ENCODE results near the gene JAM2. TPM values are rescaled to one million over a fixed set of nuclear protein-coding genes. Genes with fewer than 3 reads are reported as not detected.

The JAM2 gene
- total RNA-seq, 4 donors from 2014 or later = 28.0 to 52.4 (median 46.7) TPM

- no peak overlapping the region for H3K4me3 ChIP-seq
- H3K4me1 ChIP-seq = peaks cover 8 to 39% (median 18%) of the 10 kb centered on the region in 4 donors
- H3K27ac ChIP-seq (replicated peaks in 1 of 4) = peak overlapping the region in 3 of 4 donors; percentile 34 to 58 (median 43)
- H3K27me3 ChIP-seq = no peaks in the 10 kb centered on the region
- H3K9me3 ChIP-seq = no peaks in the 10 kb centered on the region
- TF ChIP-seq, protein P1, sequence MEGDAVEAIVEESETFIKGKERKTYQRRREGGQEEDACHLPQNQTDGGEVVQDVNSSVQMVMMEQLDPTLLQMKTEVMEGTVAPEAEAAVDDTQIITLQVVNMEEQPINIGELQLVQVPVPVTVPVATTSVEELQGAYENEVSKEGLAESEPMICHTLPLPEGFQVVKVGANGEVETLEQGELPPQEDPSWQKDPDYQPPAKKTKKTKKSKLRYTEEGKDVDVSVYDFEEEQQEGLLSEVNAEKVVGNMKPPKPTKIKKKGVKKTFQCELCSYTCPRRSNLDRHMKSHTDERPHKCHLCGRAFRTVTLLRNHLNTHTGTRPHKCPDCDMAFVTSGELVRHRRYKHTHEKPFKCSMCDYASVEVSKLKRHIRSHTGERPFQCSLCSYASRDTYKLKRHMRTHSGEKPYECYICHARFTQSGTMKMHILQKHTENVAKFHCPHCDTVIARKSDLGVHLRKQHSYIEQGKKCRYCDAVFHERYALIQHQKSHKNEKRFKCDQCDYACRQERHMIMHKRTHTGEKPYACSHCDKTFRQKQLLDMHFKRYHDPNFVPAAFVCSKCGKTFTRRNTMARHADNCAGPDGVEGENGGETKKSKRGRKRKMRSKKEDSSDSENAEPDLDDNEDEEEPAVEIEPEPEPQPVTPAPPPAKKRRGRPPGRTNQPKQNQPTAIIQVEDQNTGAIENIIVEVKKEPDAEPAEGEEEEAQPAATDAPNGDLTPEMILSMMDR (IDR thresholded peaks at IDR 0.05) = no peak
- TF ChIP-seq POLR2AphosphoS5 (IDR thresholded peaks at IDR 0.05) (no peak), POLR2A (IDR thresholded peaks at IDR 0.05; ENCODE audit: low read depth) (no peak), EP300 (IDR thresholded peaks at IDR 0.05) (no peak)
- DNase-seq (ENCODE audit: extremely low spot score) = no peak
- intact Hi-C loops (cut with DNase I) = no loop called here
- peaks cover 24 to 69% (median 48%) of the 10 kb centered on the region in 4 donors for H3K36me3 ChIP-seq
- WGBS = 79% methylated on average over 3 of the region's 3 CpGs
Observed at GRCh38 chr21:25721987-25722386, 82.9 kb downstream of the JAM2 start.

GRCh38 chr21:25722631-25723030 is 83.6 kb downstream of the JAM2 start:
- Histone ChIP-seq H3K9me3 (no peaks in the 10 kb centered on the region), H3K36me3 (peaks cover 24 to 76% (median 54%) of the 10 kb centered on the region in 4 donors), H3K4me1 (peaks cover 8 to 41% (median 24%) of the 10 kb centered on the region in 4 donors), H3K27ac (replicated peaks in 1 of 4) (peak overlapping the region in 2 of 4 donors; percentile 13 to 43), H3K4me3 (no peak overlapping the region), H3K27me3 (no peaks in the 10 kb centered on the region)
- TF ChIP-seq EP300 (IDR thresholded peaks at IDR 0.05) (no peak), POLR2AphosphoS5 (IDR thresholded peaks at IDR 0.05) (no peak), POLR2A (IDR thresholded peaks at IDR 0.05; ENCODE audit: low read depth) (no peak)
- TF ChIP-seq, protein P1 (IDR thresholded peaks at IDR 0.05) = no peak
- no peak for DNase-seq (ENCODE audit: extremely low spot score)
- WGBS = 63% methylated on average over 3 of the region's 3 CpGs
- intact Hi-C loops (cut with DNase I) = no loop called here

DNA sequence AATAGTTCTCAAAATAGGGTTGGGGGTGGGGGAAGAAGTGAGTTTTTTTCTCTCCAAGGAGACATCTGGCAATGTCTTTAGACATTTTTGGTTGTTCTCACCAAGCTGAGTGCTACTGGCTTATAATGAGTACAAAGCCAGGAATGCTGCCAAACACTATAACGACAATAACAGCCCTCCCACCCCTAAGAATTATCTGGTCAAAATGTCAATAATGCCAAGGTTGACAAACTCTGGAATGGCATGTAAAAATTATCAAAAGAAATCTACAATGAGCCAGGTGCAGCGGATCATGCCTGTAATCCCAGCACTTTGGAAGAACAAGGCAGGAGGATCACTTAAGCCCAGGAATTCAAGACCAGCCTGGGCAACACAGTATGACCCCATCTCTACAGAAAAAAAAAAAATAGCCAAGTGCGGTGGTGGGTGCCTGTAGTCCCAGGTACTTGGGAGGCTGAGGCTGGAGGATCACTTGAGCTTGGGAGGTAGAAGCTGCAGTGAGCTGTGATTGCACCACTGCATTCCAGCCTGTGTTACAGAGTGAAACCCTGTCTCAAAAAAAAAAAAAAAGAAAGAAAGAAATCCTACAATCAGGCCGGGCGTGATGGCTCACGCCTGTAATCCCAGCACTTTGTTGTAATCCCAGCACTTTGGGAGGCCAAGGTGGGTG is 93.2 kb downstream of the JAM2 start:
- intact Hi-C loops (cut with DNase I) = no loop called here
- TF ChIP-seq, protein P1 (IDR thresholded peaks at IDR 0.05) = no peak
- TF ChIP-seq EP300 (IDR thresholded peaks at IDR 0.05) = no peak
- TF ChIP-seq POLR2A (IDR thresholded peaks at IDR 0.05; ENCODE audit: low read depth) = no peak
- H3K4me1 ChIP-seq = peaks cover 51 to 72% (median 57%) of the 10 kb centered on the region in 4 donors

GRCh38 chr21:25733859-25734653 is 95.0 kb downstream of the JAM2 start:
- intact Hi-C loops (cut with DNase I) = no loop called here
- Histone ChIP-seq H3K27ac (replicated peaks in 1 of 4) (peak overlapping the region; percentile 95 to 99 (median 97)), H3K27me3 (no peaks in the 10 kb centered on the region), H3K9me3 (no peaks in the 10 kb centered on the region), H3K36me3 (peaks cover 2 to 12% (median 6%) of the 10 kb centered on the region in 4 donors), H3K4me3 (peak overlapping the region; percentile 77 to 97 (median 81)), H3K4me1 (peaks cover 55 to 65% (median 61%) of the 10 kb centered on the region in 4 donors)
- TF ChIP-seq POLR2AphosphoS5 (IDR thresholded peaks at IDR 0.05) = no peak
- no peak for TF ChIP-seq EP300 (IDR thresholded peaks at IDR 0.05)
- TF ChIP-seq, protein P1 (IDR thresholded peaks at IDR 0.05) = no peak
- no peak for TF ChIP-seq POLR2A (IDR thresholded peaks at IDR 0.05; ENCODE audit: low read depth)
- no peak for DNase-seq (ENCODE audit: extremely low spot score)
- 7% methylated on average over 13 of the region's 30 CpGs for WGBS

More for the DNA sequence above, 93.2 kb downstream of the JAM2 start:
- DNase-seq (ENCODE audit: extremely low spot score) = no peak
- H3K27me3 ChIP-seq = no peaks in the 10 kb centered on the region
- whole genome bisulfite sequencing = 79% methylated on average over 6 of the region's 6 CpGs
- peak overlapping the region; percentile 4 to 99 (median 68) for H3K27ac ChIP-seq (replicated peaks in 1 of 4)
- H3K9me3 ChIP-seq = no peaks in the 10 kb centered on the region
- no peak overlapping the region for H3K4me3 ChIP-seq
- peaks cover 15 to 31% (median 23%) of the 10 kb centered on the region in 4 donors for H3K36me3 ChIP-seq

All from esophagus muscularis mucosa (tissue), 4 donors.